Measurements from ENCODE around the gene DOCK4. TPM values are rescaled to one million over a fixed set of nuclear protein-coding genes. Genes with fewer than 3 reads are reported as not detected.

The DOCK4 gene
- total and polyA plus RNA-seq, 10 of the 15 experiments (the other 5 are each of a cell fraction or from before 2014, with no cell fraction given), result 0.03 to 0.73 (median 0.38) TPM

GRCh38 chr7:111802194-111802772 lies 403.9 kb downstream of the DOCK4 start:
- ChIA-PET SMC1A (ENCODE audit: uncharacterized antibody, unreplicated experiment) (no interaction called here), CTCF (no interaction called here), RAD21 (ENCODE audit: unreplicated experiment) (no interaction called here), POLR2A (no interaction called here)
- no peak for DNase-seq (ENCODE audit: low read depth, low spot score)
- no TSS peak for BruUV-seq (replicated peaks)
- no peaks in the 10 kb centered on the region; the same call in 2 of the 3 replicates for H3K9me3 ChIP-seq (replicated peaks; ENCODE audit: control insufficient read depth, insufficient read depth, low read length)
- no peak overlapping the region for H3K4me3 ChIP-seq
- no peak overlapping the region for H3K4me2 ChIP-seq (ENCODE audit: control insufficient read depth, insufficient read depth)
- 97% methylated on average over 3 of the region's 3 CpGs for WGBS (ENCODE audit: insufficient coverage, insufficient replicate concordance, low lambda C conversion rate, missing lambda C conversion rate)
- H4K20me1 ChIP-seq (ENCODE audit: control insufficient read depth, insufficient read depth), result no peaks in the 10 kb centered on the region
- ATAC-seq, result no peak
- in situ Hi-C loops (cut with MboI), result no loop called here
- FAIRE-seq, result no peak
- no peak overlapping the region for H3K27ac ChIP-seq (ENCODE audit: control insufficient read depth, insufficient read depth)
- intact Hi-C loops (cut with micrococcal nuclease; ENCODE audit: unreplicated experiment), result no loop called here
- H3K27me3 ChIP-seq (replicated peaks in 1 of 2; ENCODE audit: control insufficient read depth in 2 of 2, insufficient read depth in 2 of 2, low read length in 1 of 2), result no peaks in the 10 kb centered on the region
- H3K9ac ChIP-seq (ENCODE audit: control insufficient read depth, insufficient read depth, low read length), result no peak overlapping the region
- no peak for TF ChIP-seq CREB1 (IDR thresholded peaks at IDR 0.05; ENCODE audit: low read depth)
- TF ChIP-seq IRF4 (IDR thresholded peaks at IDR 0.05; ENCODE audit: low read depth, low read length), result no peak
- TF ChIP-seq YY1 (IDR thresholded peaks at IDR 0.05; ENCODE audit: low read depth, low read length), result no peak
- no peaks in the 10 kb centered on the region for H3K79me2 ChIP-seq (ENCODE audit: control insufficient read depth, insufficient read depth, low read length)
- no peaks in the 10 kb centered on the region for H3K36me3 ChIP-seq (ENCODE audit: control insufficient read depth in 2 of 2, insufficient read depth in 2 of 2, low read length in 1 of 2)
- H3K4me1 ChIP-seq (ENCODE audit: control insufficient read depth, insufficient read depth, low read length), result no peaks in the 10 kb centered on the region
- H2AFZ ChIP-seq (ENCODE audit: control insufficient read depth, low read depth, low read length), result no peak overlapping the region

GRCh38 chr7:111801277-111801676 lies 404.9 kb downstream of the DOCK4 start:
- ATAC-seq, result no peak
- no peak for FAIRE-seq
- no peaks in the 10 kb centered on the region for H3K4me1 ChIP-seq (ENCODE audit: control insufficient read depth, insufficient read depth, low read length)
- WGBS (ENCODE audit: insufficient coverage, insufficient replicate concordance, low lambda C conversion rate, missing lambda C conversion rate), result 98% methylated on average over 4 of the region's 4 CpGs
- H3K4me3 ChIP-seq, result no peak overlapping the region
- DNase-seq (ENCODE audit: low read depth, low spot score), result no peak
- ChIA-PET POLR2A (no interaction called here), RAD21 (ENCODE audit: unreplicated experiment) (no interaction called here), CTCF (no interaction called here), SMC1A (ENCODE audit: uncharacterized antibody, unreplicated experiment) (no interaction called here)
- H3K36me3 ChIP-seq (ENCODE audit: control insufficient read depth in 2 of 2, insufficient read depth in 2 of 2, low read length in 1 of 2), result no peaks in the 10 kb centered on the region
- BruUV-seq (replicated peaks), result no TSS peak
- intact Hi-C loops (cut with micrococcal nuclease; ENCODE audit: unreplicated experiment), result no loop called here
- no peaks in the 10 kb centered on the region for H3K79me2 ChIP-seq (ENCODE audit: control insufficient read depth, insufficient read depth, low read length)
- in situ Hi-C loops (cut with MboI), result no loop called here
- H3K27me3 ChIP-seq (replicated peaks in 1 of 2; ENCODE audit: control insufficient read depth in 2 of 2, insufficient read depth in 2 of 2, low read length in 1 of 2), result no peaks in the 10 kb centered on the region
- no peak overlapping the region for H3K27ac ChIP-seq (ENCODE audit: control insufficient read depth, insufficient read depth)
- no peak overlapping the region for H3K9ac ChIP-seq (ENCODE audit: control insufficient read depth, insufficient read depth, low read length)
- H4K20me1 ChIP-seq (ENCODE audit: control insufficient read depth, insufficient read depth), result no peaks in the 10 kb centered on the region
- H3K9me3 ChIP-seq (replicated peaks; ENCODE audit: control insufficient read depth, insufficient read depth, low read length), result peaks cover 4% of the 10 kb centered on the region; the same call in 2 of the 3 replicates
- H3K4me2 ChIP-seq (ENCODE audit: control insufficient read depth, insufficient read depth), result no peak overlapping the region
- no peak overlapping the region for H2AFZ ChIP-seq (ENCODE audit: control insufficient read depth, low read depth, low read length)
- TF ChIP-seq PRDM15 (CRISPR knock-in tag; IDR thresholded peaks at IDR 0.05), result no peak
- no peak for TF ChIP-seq KAT2A (conservative IDR thresholded peaks at IDR 0.05; ENCODE audit: control insufficient read depth, low read depth, low read length)
- no peak for TF ChIP-seq HDAC2 (IDR thresholded peaks at IDR 0.05)
- TF ChIP-seq NRF1 (conservative IDR thresholded peaks at IDR 0.05; ENCODE audit: low read depth, low read length), result no peak
- TF ChIP-seq ZNF622 (IDR thresholded peaks at IDR 0.05), result no peak
- TF ChIP-seq ZBTB40 (IDR thresholded peaks at IDR 0.05; ENCODE audit: borderline replicate concordance), result no peak
- no peak for TF ChIP-seq ZNF274 (IDR thresholded peaks at IDR 0.05; ENCODE audit: insufficient read depth, insufficient read length)
- no peak for TF ChIP-seq RAD51 (IDR thresholded peaks at IDR 0.05)
- no peak for TF ChIP-seq RFX5 (IDR thresholded peaks at IDR 0.05; ENCODE audit: low read depth, low read length)
